NCI-H1436 (cell line): ENCODE data around the gene SDSL.
A peak's percentile ranks its signal among the peaks of the same experiment; 100 is the strongest.

ENCODE experiments used
- DNase-seq: peaks from one replicate; lab custom pipeline; 2025; lab: John Stamatoyannopoulos, UW

Gene SDSL

GRCh38 chr12:113396828-113397496 lies 25.2 kb upstream of the SDSL start:
- DNase-seq: no peak

GRCh38 chr12:113397497-113398197 lies 24.5 kb upstream of the SDSL start:
- DNase-seq: peak; percentile 25

GRCh38 chr12:113398346-113399290 lies 23.6 kb upstream of the SDSL start:
- DNase-seq: no peak

- DNase-seq: no peak
Observed at GRCh38 chr12:113399490-113399889, 22.7 kb upstream of the SDSL start.

GRCh38 chr12:113400362-113400761 lies 21.8 kb upstream of the SDSL start:
- no peak for DNase-seq

- no peak for DNase-seq
Observed at GRCh38 chr12:113401066-113402000, 20.8 kb upstream of the SDSL start.

GRCh38 chr12:113402586-113403260 lies 19.5 kb upstream of the SDSL start:
- no peak for DNase-seq

GRCh38 chr12:113403435-113404415 lies 18.5 kb upstream of the SDSL start, which contains the start of gene SDS:
Gene SDS (minus strand): TSS chr12:113403887. CDS start chr12:113399708, 4,179 bp downstream.
- no peak for DNase-seq

- DNase-seq: no peak
Observed at GRCh38 chr12:113405694-113406093, 16.5 kb upstream of the SDSL start.

- DNase-seq: no peak
Observed at GRCh38 chr12:113407931-113408600, 14.1 kb upstream of the SDSL start.

- DNase-seq: no peak
Observed at GRCh38 chr12:113408756-113409298, 13.4 kb upstream of the SDSL start.

- no peak for DNase-seq
Observed at GRCh38 chr12:113409462-113410124, 12.6 kb upstream of the SDSL start.

- DNase-seq: peak; percentile 15
Observed at GRCh38 chr12:113413488-113413939, 8.7 kb upstream of the SDSL start.

GRCh38 chr12:113414519-113415038 lies 7.6 kb upstream of the SDSL start:
- no peak for DNase-seq

GRCh38 chr12:113416091-113416754 lies 6.0 kb upstream of the SDSL start:
- DNase-seq: no peak

- DNase-seq: no peak
Observed at GRCh38 chr12:113418213-113418879, 3.8 kb upstream of the SDSL start.
